Adrenal gland (tissue), 5 donors: ENCODE measurements around the gene MYO1A.

ENCODE experiments used
- CTCF ChIP-seq, 6 experiments: fragments of 450-650 bp in 4 of 6; fragments of 200-600 bp in 2 of 6; sonication (generic) in 1 of 6; IDR thresholded peaks; 1 replicate in 5 of 6; 2 replicates in 1 of 6; pipeline versions ENCODE4 v1.5.1 to v1.8.0; 2016 to 2021; ENCODE audit warnings: antibody characterized with exemption in 6 of 6, mild to moderate bottlenecking in 2 of 6, moderate library complexity in 1 of 6
- POLR2A ChIP-seq, 2 donors: fragments of 450-650 bp; IDR thresholded peaks; one replicate each; pipeline ENCODE4 v1.6.1; 2017; ENCODE audit warnings: antibody characterized with exemption in 2 of 2, mild to moderate bottlenecking in 2 of 2, moderate library complexity in 1 of 2
- donor health status: DM: no; HTN: no; CAD: no.

GRCh38 chr12:57093415-57094207 lies 43.7 kb upstream of the MYO1A start:
- TF ChIP-seq CTCF (IDR thresholded peaks at IDR 0.05) (peak; percentile 16 to 54 (median 38)), POLR2A (IDR thresholded peaks at IDR 0.05) (no peak)
